Activated CD4-positive, alpha-beta T cell treated with anti-CD3 and anti-CD28 coated beads, Interleukin-2, Interleukin-6, amounts not matched to agents 100 ng/mL and 50 ng/mL, durations not matched to agents 16 hours and 8 hours (primary cell): ENCODE data around the gene RALGPS1.

ENCODE experiments used
- DNase-seq: peaks from one replicate; pipeline ENCODE4 v3.0.0-alpha.2; 2020

RALGPS1 gene

GRCh38 chr9:127195976-127196825 lies 281.6 kb downstream of the RALGPS1 start:
- DNase-seq, result no peak

- DNase-seq, result no peak
Observed at GRCh38 chr9:127196826-127197145, 282.2 kb downstream of the RALGPS1 start.

- DNase-seq, result no peak
Observed at GRCh38 chr9:127197186-127197860, 282.7 kb downstream of the RALGPS1 start.

GRCh38 chr9:127197861-127198430 lies 283.4 kb downstream of the RALGPS1 start:
- DNase-seq, result no peak

- DNase-seq, result no peak
Observed at GRCh38 chr9:127198587-127198986, 284.0 kb downstream of the RALGPS1 start.

- peak; percentile 87 for DNase-seq
Observed at GRCh38 chr9:127199001-127199791, 284.6 kb downstream of the RALGPS1 start.

- DNase-seq, result no peak
Observed at GRCh38 chr9:127200106-127200862, 285.7 kb downstream of the RALGPS1 start.

GRCh38 chr9:127201071-127201541 lies 286.5 kb downstream of the RALGPS1 start:
- DNase-seq, result no peak

GRCh38 chr9:127201731-127202130 lies 287.1 kb downstream of the RALGPS1 start:
- DNase-seq, result no peak

- no peak for DNase-seq
Observed at GRCh38 chr9:127202461-127203169, 288.0 kb downstream of the RALGPS1 start.

GRCh38 chr9:127203681-127204327 lies 289.2 kb downstream of the RALGPS1 start:
- no peak for DNase-seq

- peak; percentile 13 for DNase-seq
Observed at GRCh38 chr9:127204771-127205470, 290.3 kb downstream of the RALGPS1 start.

- DNase-seq, result no peak
Observed at GRCh38 chr9:127205952-127206351, 291.4 kb downstream of the RALGPS1 start.

- DNase-seq, result no peak
Observed at GRCh38 chr9:127206666-127207065, 292.1 kb downstream of the RALGPS1 start.

- no peak for DNase-seq
Observed at GRCh38 chr9:127207734-127208410, 293.3 kb downstream of the RALGPS1 start.

- DNase-seq, result no peak
Observed at GRCh38 chr9:127208416-127208815, 293.8 kb downstream of the RALGPS1 start.

- no peak for DNase-seq
Observed at GRCh38 chr9:127209220-127209619, 294.6 kb downstream of the RALGPS1 start.

- no peak for DNase-seq
Observed at GRCh38 chr9:127209948-127210640, 295.5 kb downstream of the RALGPS1 start.
